ENCODE results near the gene FAM53A. TPM values are rescaled to one million over a fixed set of nuclear protein-coding genes. Genes with fewer than 3 reads are reported as not detected.

The FAM53A gene
- total and polyA plus RNA-seq, 2 of the 4 experiments (the other 2 are of a cell fraction) = 2.0 to 3.1 TPM

- Histone ChIP-seq H3K4me1 (ENCODE audit: control insufficient read depth, insufficient read depth, low read length) (no peaks in the 10 kb centered on the region), H2BK15ac (ENCODE audit: low read depth, low read length) (no peak overlapping the region), H3K79me1 (ENCODE audit: low read depth in 1 of 2, low read length in 2 of 2) (no peaks in the 10 kb centered on the region), H3K27ac (ENCODE audit: insufficient read depth, low read length) (no peak overlapping the region), H3K18ac (ENCODE audit: low read depth, low read length) (no peak overlapping the region), H4K5ac (ENCODE audit: low read depth, low read length) (no peak overlapping the region), H3K56ac (ENCODE audit: extremely low read depth, insufficient read depth, low read length) (no peak overlapping the region), H3K4ac (ENCODE audit: low read depth, low read length) (no peak overlapping the region), H4K91ac (ENCODE audit: insufficient read depth, low read depth, low read length) (no peak overlapping the region), H3K9me3 (ENCODE audit: control insufficient read depth, insufficient read depth, low read length) (peaks cover 2% of the 10 kb centered on the region; the same call in 1 of the 2 replicates), H3K4me2 (ENCODE audit: low read depth, low read length) (no peak overlapping the region), H2BK5ac (ENCODE audit: low read depth, low read length, poor library complexity, severe bottlenecking) (no peak overlapping the region), H3K27me3 (ENCODE audit: control insufficient read depth, insufficient read depth, low read length) (no peaks in the 10 kb centered on the region), H2BK120ac (ENCODE audit: low read depth, low read length) (no peak overlapping the region), H3K36me3 (ENCODE audit: control insufficient read depth, insufficient read depth, low read length) (no peaks in the 10 kb centered on the region), H4K20me1 (ENCODE audit: insufficient read depth, low read length) (no peaks in the 10 kb centered on the region), H2AFZ (replicated peaks; ENCODE audit: low read length, poor library complexity) (no peak overlapping the region), H3K9ac (ENCODE audit: low read depth, low read length) (no peak overlapping the region), H2AK9ac (replicated peaks; ENCODE audit: low read depth, low read length, poor library complexity) (no peak overlapping the region), H3K14ac (replicated peaks; ENCODE audit: low read depth, low read length) (no peak overlapping the region), H3K9me1 (ENCODE audit: insufficient read depth, low read length) (no peaks in the 10 kb centered on the region), H4K8ac (ENCODE audit: low read depth in 2 of 2, low read length in 2 of 2) (no peak overlapping the region), H2AK5ac (ENCODE audit: low read depth, low read length) (no peak overlapping the region), H3K23ac (ENCODE audit: low read depth, low read length) (no peak overlapping the region), H2BK20ac (ENCODE audit: low read depth, low read length) (no peak overlapping the region), H3K4me3 (ENCODE audit: insufficient read depth, low read depth, low read length) (no peak overlapping the region)
- ATAC-seq (ENCODE audit: low read depth) (no peak), DNase-seq (no peak)
- TF ChIP-seq CTCF (conservative IDR thresholded peaks at IDR 0.05; ENCODE audit: low read depth, low read length) (no peak), RCOR1 (IDR thresholded peaks at IDR 0.05; ENCODE audit: insufficient replicate concordance, low read length) (no peak), MXI1 (IDR thresholded peaks at IDR 0.05; ENCODE audit: borderline replicate concordance, low read depth, low read length) (no peak), MAFK (IDR thresholded peaks at IDR 0.05; ENCODE audit: low read depth, low read length) (no peak), CEBPB (IDR thresholded peaks at IDR 0.05; ENCODE audit: low read depth, low read length) (no peak), RFX5 (IDR thresholded peaks at IDR 0.05; ENCODE audit: low read depth, low read length) (no peak), SMC3 (IDR thresholded peaks at IDR 0.05; ENCODE audit: low read depth, low read length) (no peak), CHD1 (IDR thresholded peaks at IDR 0.05; ENCODE audit: low read depth, low read length) (no peak), MAZ (IDR thresholded peaks at IDR 0.05; ENCODE audit: borderline replicate concordance, low read depth, low read length) (no peak), RAD21 (IDR thresholded peaks at IDR 0.05; ENCODE audit: low read length) (no peak), ELK1 (IDR thresholded peaks at IDR 0.05; ENCODE audit: borderline replicate concordance, low read depth, low read length) (no peak), BHLHE40 (IDR thresholded peaks at IDR 0.05; ENCODE audit: low read depth, low read length) (no peak), USF2 (IDR thresholded peaks at IDR 0.05; ENCODE audit: low read depth, low read length) (no peak), FOS (IDR thresholded peaks at IDR 0.05; ENCODE audit: low read depth, low read length) (no peak), NFE2L2 (IDR thresholded peaks at IDR 0.05; ENCODE audit: low read depth, low read length) (no peak)
- BruUV-seq (replicated peaks) = no TSS peak
- in situ Hi-C loops (cut with MboI; ENCODE audit: low sequenced_read_pairs) (no loop called here), dilution Hi-C loops (cut with HindIII; ENCODE audit: low sequenced_read_pairs, unreplicated experiment) (no loop called here), intact Hi-C loops (cut with micrococcal nuclease) (no loop called here)
- WGBS, 2 experiments (ENCODE audit: extremely low coverage in 2 of 2, insufficient read length in 1 of 2) = 93% methylated on average over 23 of the region's 38 CpGs; no CpG with 5 or more reads in 1 of the 2 experiments
- POLR2A ChIA-PET (ENCODE audit: unreplicated experiment) = no interaction called here
- CTCF ChIA-PET = no interaction called here
These were observed 60.7 kb downstream of the FAM53A start for GRCh38 chr4:1623400-1623799.
